GM12878 (cell line): ENCODE results near the gene CDYL. TPM values are rescaled to one million over a fixed set of nuclear protein-coding genes. Genes with fewer than 3 reads are reported as not detected.

ENCODE experiments used
- ATAC-seq: fragments of 200-7000 bp; cut with Tn5 transposase; 3 replicates; pipeline ENCODE4 v1.9.1; 2020; ENCODE audit warnings: mild to moderate bottlenecking, moderate library complexity
- BruUV-seq: library from RNA; stranded (reverse); fragments of 400-500 nt; replicated peaks from 2 replicates; lab custom pipeline; 2021; lab: Mats Ljungman, UMichigan
- CTCF ChIA-PET: fragments of 300-600 bp; sonication (Branson Sonifier 250); formaldehyde crosslinking; extraction: SDS; loops from one replicate; lab custom pipeline; 2021; ENCODE audit warnings: inconsistent platforms; lab: Yijun Ruan, JAX
- POLR2A ChIA-PET: fragments of 350-600 bp; formaldehyde crosslinking; extraction: SDS; loops from one replicate; lab custom pipeline; 2021; ENCODE audit warnings: inconsistent platforms; lab: Charles Lee
- RAD21 ChIA-PET: fragments of 300-600 bp; sonication (Branson Sonifier 250); formaldehyde crosslinking; loops from one replicate; lab custom pipeline; 2023; ENCODE audit warnings: antibody characterized with exemption; ENCODE audit not compliant: unreplicated experiment; lab: Charles Lee
- SMC1A ChIA-PET: fragments of 300-600 bp; sonication (Branson Sonifier 250); formaldehyde crosslinking; loops from one replicate; lab custom pipeline; 2023; ENCODE audit not compliant: unreplicated experiment, uncharacterized antibody; lab: Charles Lee
- DNase-seq: peaks from one replicate; pipeline ENCODE4 v3.0.0-alpha.2; 2011; ENCODE audit warnings: low read depth, low spot score
- FAIRE-seq: peaks from 3 replicates; lab custom pipeline; 2011; peaks lifted over from hg19 to GRCh38; lab: Jason Lieb, UNC
- H2AFZ ChIP-seq: 2 replicates; pipeline ENCODE4 v1.6.0; 2011; ENCODE audit warnings: low read depth, low read length, control low read depth; ENCODE audit not compliant: control insufficient read depth
- H3K27ac ChIP-seq: 2 replicates; pipeline ENCODE4 v1.5.1; 2011; ENCODE audit warnings: control low read depth; ENCODE audit not compliant: control insufficient read depth, insufficient read depth
- H3K27me3 ChIP-seq, 2 experiments: replicated peaks in 1 of 2; 2 replicates each; pipeline versions ENCODE4 v1.6.0 to v1.6.1; 2011; ENCODE audit warnings: low read length in 1 of 2; ENCODE audit not compliant: control insufficient read depth in 2 of 2, insufficient read depth in 2 of 2
- H3K36me3 ChIP-seq, 2 experiments: 2 replicates each; pipeline ENCODE4 v1.5.1; 2011; ENCODE audit warnings: low read length in 1 of 2; ENCODE audit not compliant: control insufficient read depth in 2 of 2, insufficient read depth in 2 of 2
- H3K4me1 ChIP-seq: 2 replicates; pipeline ENCODE4 v1.6.1; 2011; ENCODE audit warnings: mild to moderate bottlenecking, low read length, moderate library complexity, mixed read lengths; ENCODE audit not compliant: control insufficient read depth, insufficient read depth
- H3K4me2 ChIP-seq: 2 replicates; pipeline ENCODE4 v1.6.0; 2011; ENCODE audit warnings: control low read depth; ENCODE audit not compliant: control insufficient read depth, insufficient read depth
- H3K4me3 ChIP-seq: fragments of 200-600 bp; sonication (generic); 2 replicates; pipeline ENCODE4 v1.5.1; 2016
- H3K79me2 ChIP-seq: 2 replicates; pipeline ENCODE4 v1.6.0; 2011; ENCODE audit warnings: low read length; ENCODE audit not compliant: control insufficient read depth, insufficient read depth
- H3K9ac ChIP-seq: 2 replicates; pipeline ENCODE4 v1.8.0; 2011; ENCODE audit warnings: low read length, control low read depth, mixed read lengths; ENCODE audit not compliant: control insufficient read depth, insufficient read depth
- H3K9me3 ChIP-seq: replicated peaks from 3 replicates; pipeline ENCODE4 v1.5.1; 2011; ENCODE audit warnings: mild to moderate bottlenecking, low read length; ENCODE audit not compliant: control insufficient read depth, insufficient read depth
- H4K20me1 ChIP-seq: 2 replicates; pipeline ENCODE4 v1.6.0; 2011; ENCODE audit not compliant: control insufficient read depth, insufficient read depth
- FOS ChIP-seq: IDR thresholded peaks from 3 replicates; pipeline ENCODE4 v1.6.1; 2011; ENCODE audit warnings: borderline replicate concordance; ENCODE audit not compliant: insufficient read length; ENCODE audit errors: extremely low read depth
- PRDM15 ChIP-seq: fragments of 450-650 bp; formaldehyde crosslinking; IDR thresholded peaks from 2 replicates; pipeline ENCODE4 v1.4.0; 2020; ENCODE audit warnings: mild to moderate bottlenecking, moderate library complexity
- SRF ChIP-seq, 2 experiments: IDR thresholded peaks; 2 replicates each; pipeline ENCODE4 v1.6.1; 2011; ENCODE audit warnings: low read depth in 2 of 2, low read length in 2 of 2, mild to moderate bottlenecking in 1 of 2, moderate library complexity in 1 of 2
- ZNF687 ChIP-seq: fragments of 450-650 bp; IDR thresholded peaks from 2 replicates; pipeline ENCODE4 v1.6.1; 2017; ENCODE audit warnings: mild to moderate bottlenecking, moderate library complexity
- WGBS: methylation state at CpG from one replicate; pipeline ENCODE4 v1.1.6; 2016; ENCODE audit warnings: low lambda C conversion rate; ENCODE audit not compliant: insufficient replicate concordance, insufficient coverage; ENCODE audit errors: missing lambda C conversion rate; 5-methylcytosine and 5-hydroxymethylcytosine counted together
- in situ Hi-C: fragments of 300-500 bp; cut with MboI; formaldehyde crosslinking; loops from 9 replicates; pipeline ENCODE4 v1.14.3; 2018; ENCODE audit warnings: mixed read lengths
- intact Hi-C: fragments of 100-400 bp; cut with micrococcal nuclease; formaldehyde crosslinking; loops from one replicate; pipeline ENCODE4 v1.14.2; 2022; ENCODE audit not compliant: unreplicated experiment
- polyA plus RNA-seq, 11 experiments: library from polyadenylated mRNA; depleted of rRNA in 4 of 11; unstranded in 6 of 11; stranded (reverse) in 5 of 11; fragments of >200 nt; fragmentation: Nextera tagmentation in 4 of 11; fragmentation: Illumina TruSeq in 1 of 11; extraction: Ambion mirVana in 4 of 11; extraction: Trizol in 1 of 11; gene quantifications; 1 replicate in 1 of 11; 2 replicates in 10 of 11; pipeline versions ENCODE4 v1.2.1 to v1.2.3, GENCODE V29; 2011 to 2016; ENCODE audit warnings: inconsistent platforms in 2 of 11, missing spikeins in 2 of 11, low read depth in 1 of 11
- total RNA-seq, 4 experiments: library from RNA; depleted of rRNA in 3 of 4; stranded (reverse); fragments of >200 nt in 3 of 4; fragmentation: Illumina TruSeq in 1 of 4; extraction: Trizol in 1 of 4; gene quantifications; 2 replicates each; pipeline versions ENCODE4 v1.2.1 to v1.2.3, GENCODE V29; 2013 to 2021
- TF ChIP-seq, protein P1 (sequence below): fragments of 150-350 bp; IDR thresholded peaks from 2 replicates; pipeline ENCODE4 v1.6.1; 2016; ENCODE audit warnings: low read depth, low read length

The CDYL gene
- total and polyA plus RNA-seq, 10 of the 15 experiments (the other 5 are each of a cell fraction or from before 2014, with no cell fraction given): 9.3 to 61.2 (median 28.5) TPM

DNA sequence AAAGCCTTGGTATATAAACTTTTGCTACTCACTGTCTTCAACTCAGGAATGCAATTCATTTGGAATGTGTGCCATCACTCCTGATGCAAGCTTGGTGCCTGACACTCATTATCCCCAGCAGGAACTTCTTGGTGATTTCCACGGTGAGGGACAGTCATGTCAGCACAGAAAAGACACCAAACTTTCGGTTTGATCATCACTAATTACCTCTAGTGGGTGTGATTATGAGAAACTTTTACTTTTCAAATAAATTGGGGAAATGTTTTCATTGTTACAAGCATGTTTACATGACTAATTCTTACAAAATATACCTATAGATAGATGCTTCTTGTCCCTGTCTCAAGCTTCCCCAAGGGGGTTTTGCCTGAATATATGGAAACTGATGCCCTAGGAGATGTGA lies 186.7 kb downstream of the CDYL start (continued):
- no peak for TF ChIP-seq ZNF687
- TF ChIP-seq SRF (IDR thresholded peaks at IDR 0.05; ENCODE audit: low read depth in 2 of 2, low read length in 2 of 2): no peak

- no peaks in the 10 kb centered on the region for H3K36me3 ChIP-seq
- SMC1A ChIA-PET: no interaction called here
- H3K9me3 ChIP-seq: no peaks in the 10 kb centered on the region
- BruUV-seq: no TSS peak
- DNase-seq (no peak), ATAC-seq (no peak), FAIRE-seq (no peak)
- in situ Hi-C loops (no loop called here), intact Hi-C loops (no loop called here)
- POLR2A ChIA-PET: no interaction called here
- no peak overlapping the region for H3K4me2 ChIP-seq
- no peak overlapping the region for H3K9ac ChIP-seq
- no peaks in the 10 kb centered on the region for H4K20me1 ChIP-seq
- no peaks in the 10 kb centered on the region for H3K27me3 ChIP-seq
- H3K79me2 ChIP-seq: no peaks in the 10 kb centered on the region
- no peak overlapping the region for H2AFZ ChIP-seq
- H3K27ac ChIP-seq: no peak overlapping the region
- 62% methylated on average over 22 of the region's 22 CpGs for WGBS
- CTCF ChIA-PET: interaction anchor here (1.4 kb wide), 1 partner anchor 39 kb away, joined by 5 read pairs; the partner anchor contains the start of gene RPP40
- no peaks in the 10 kb centered on the region for H3K4me1 ChIP-seq
- no peak overlapping the region for H3K4me3 ChIP-seq
- RAD21 ChIA-PET: no interaction called here
- TF ChIP-seq, protein P1, sequence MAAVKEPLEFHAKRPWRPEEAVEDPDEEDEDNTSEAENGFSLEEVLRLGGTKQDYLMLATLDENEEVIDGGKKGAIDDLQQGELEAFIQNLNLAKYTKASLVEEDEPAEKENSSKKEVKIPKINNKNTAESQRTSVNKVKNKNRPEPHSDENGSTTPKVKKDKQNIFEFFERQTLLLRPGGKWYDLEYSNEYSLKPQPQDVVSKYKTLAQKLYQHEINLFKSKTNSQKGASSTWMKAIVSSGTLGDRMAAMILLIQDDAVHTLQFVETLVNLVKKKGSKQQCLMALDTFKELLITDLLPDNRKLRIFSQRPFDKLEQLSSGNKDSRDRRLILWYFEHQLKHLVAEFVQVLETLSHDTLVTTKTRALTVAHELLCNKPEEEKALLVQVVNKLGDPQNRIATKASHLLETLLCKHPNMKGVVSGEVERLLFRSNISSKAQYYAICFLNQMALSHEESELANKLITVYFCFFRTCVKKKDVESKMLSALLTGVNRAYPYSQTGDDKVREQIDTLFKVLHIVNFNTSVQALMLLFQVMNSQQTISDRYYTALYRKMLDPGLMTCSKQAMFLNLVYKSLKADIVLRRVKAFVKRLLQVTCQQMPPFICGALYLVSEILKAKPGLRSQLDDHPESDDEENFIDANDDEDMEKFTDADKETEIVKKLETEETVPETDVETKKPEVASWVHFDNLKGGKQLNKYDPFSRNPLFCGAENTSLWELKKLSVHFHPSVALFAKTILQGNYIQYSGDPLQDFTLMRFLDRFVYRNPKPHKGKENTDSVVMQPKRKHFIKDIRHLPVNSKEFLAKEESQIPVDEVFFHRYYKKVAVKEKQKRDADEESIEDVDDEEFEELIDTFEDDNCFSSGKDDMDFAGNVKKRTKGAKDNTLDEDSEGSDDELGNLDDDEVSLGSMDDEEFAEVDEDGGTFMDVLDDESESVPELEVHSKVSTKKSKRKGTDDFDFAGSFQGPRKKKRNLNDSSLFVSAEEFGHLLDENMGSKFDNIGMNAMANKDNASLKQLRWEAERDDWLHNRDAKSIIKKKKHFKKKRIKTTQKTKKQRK: no peak
- TF ChIP-seq PRDM15 (CRISPR knock-in tag) (no peak), FOS (no peak)
These were observed 188.7 kb downstream of the CDYL start for GRCh38 chr6:4964675-4965561.
